ENCODE measurements around the gene WBP4.

DNA sequence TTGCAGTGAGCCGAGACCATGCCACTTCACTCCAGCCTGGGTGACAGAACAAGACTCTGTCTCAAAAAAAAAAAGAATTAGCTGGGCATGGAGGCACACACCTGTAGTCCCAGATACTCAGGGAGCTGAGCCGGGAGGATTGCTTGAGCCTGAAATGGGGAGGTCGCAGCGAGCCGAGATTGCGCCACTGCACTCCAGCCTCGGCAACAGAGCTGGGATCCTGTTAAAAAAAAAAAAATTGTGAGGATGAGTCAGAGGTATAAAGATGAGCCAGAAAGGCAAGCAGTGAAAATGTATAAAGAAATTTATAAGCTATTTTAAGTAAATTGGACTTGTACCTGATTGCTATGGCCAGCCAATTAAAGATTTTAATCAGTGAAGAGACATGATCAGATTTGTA lies 50.1 kb downstream of the WBP4 start:
- TF ChIP-seq, protein P1, sequence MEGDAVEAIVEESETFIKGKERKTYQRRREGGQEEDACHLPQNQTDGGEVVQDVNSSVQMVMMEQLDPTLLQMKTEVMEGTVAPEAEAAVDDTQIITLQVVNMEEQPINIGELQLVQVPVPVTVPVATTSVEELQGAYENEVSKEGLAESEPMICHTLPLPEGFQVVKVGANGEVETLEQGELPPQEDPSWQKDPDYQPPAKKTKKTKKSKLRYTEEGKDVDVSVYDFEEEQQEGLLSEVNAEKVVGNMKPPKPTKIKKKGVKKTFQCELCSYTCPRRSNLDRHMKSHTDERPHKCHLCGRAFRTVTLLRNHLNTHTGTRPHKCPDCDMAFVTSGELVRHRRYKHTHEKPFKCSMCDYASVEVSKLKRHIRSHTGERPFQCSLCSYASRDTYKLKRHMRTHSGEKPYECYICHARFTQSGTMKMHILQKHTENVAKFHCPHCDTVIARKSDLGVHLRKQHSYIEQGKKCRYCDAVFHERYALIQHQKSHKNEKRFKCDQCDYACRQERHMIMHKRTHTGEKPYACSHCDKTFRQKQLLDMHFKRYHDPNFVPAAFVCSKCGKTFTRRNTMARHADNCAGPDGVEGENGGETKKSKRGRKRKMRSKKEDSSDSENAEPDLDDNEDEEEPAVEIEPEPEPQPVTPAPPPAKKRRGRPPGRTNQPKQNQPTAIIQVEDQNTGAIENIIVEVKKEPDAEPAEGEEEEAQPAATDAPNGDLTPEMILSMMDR (IDR thresholded peaks at IDR 0.05): no peak
- TF ChIP-seq POLR2AphosphoS5 (IDR thresholded peaks at IDR 0.05; ENCODE audit: low read depth, low read length) (no peak), SIN3A (IDR thresholded peaks at IDR 0.05; ENCODE audit: borderline replicate concordance, insufficient read depth, low read depth, low read length) (no peak)
- TF ChIP-seq, protein P2, sequence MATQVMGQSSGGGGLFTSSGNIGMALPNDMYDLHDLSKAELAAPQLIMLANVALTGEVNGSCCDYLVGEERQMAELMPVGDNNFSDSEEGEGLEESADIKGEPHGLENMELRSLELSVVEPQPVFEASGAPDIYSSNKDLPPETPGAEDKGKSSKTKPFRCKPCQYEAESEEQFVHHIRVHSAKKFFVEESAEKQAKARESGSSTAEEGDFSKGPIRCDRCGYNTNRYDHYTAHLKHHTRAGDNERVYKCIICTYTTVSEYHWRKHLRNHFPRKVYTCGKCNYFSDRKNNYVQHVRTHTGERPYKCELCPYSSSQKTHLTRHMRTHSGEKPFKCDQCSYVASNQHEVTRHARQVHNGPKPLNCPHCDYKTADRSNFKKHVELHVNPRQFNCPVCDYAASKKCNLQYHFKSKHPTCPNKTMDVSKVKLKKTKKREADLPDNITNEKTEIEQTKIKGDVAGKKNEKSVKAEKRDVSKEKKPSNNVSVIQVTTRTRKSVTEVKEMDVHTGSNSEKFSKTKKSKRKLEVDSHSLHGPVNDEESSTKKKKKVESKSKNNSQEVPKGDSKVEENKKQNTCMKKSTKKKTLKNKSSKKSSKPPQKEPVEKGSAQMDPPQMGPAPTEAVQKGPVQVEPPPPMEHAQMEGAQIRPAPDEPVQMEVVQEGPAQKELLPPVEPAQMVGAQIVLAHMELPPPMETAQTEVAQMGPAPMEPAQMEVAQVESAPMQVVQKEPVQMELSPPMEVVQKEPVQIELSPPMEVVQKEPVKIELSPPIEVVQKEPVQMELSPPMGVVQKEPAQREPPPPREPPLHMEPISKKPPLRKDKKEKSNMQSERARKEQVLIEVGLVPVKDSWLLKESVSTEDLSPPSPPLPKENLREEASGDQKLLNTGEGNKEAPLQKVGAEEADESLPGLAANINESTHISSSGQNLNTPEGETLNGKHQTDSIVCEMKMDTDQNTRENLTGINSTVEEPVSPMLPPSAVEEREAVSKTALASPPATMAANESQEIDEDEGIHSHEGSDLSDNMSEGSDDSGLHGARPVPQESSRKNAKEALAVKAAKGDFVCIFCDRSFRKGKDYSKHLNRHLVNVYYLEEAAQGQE (IDR thresholded peaks at IDR 0.05; ENCODE audit: insufficient read depth in 1 of 2, low read depth in 2 of 2, low read length in 1 of 2): no peak

Measured in Panc1 (cell line).